ENCODE measurements around the gene AP5B1.

DNA sequence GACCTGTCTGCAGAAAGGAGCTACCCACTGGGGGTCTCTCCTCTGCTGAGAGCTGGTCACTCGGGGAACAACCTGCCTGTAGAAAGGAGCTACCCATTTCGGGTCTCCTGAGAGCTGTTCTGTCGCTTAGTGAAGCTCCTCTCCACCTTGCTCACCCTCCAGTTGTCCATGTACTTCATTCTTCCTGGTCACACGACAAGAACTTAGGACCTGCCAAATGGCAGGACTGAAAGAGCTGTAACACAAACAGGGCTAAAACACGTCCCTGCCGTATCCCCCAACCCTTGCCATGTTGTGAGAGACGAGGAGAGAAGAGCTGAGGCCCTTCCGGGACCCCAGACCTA, 36.1 kb downstream of the AP5B1 start:
- TF ChIP-seq CTCF (IDR thresholded peaks at IDR 0.05) (no peak), POLR2A (IDR thresholded peaks at IDR 0.05) (no peak)
